GM03348 (cell line): ENCODE results near the gene CHRNA9.

Experiments
- DNase-seq: peaks from one replicate; pipeline ENCODE4 v3.0.0; 2012; ENCODE audit warnings: low spot score

Gene CHRNA9

GRCh38 chr4:40308528-40309122 lies 26.5 kb upstream of the CHRNA9 start:
- no peak for DNase-seq

GRCh38 chr4:40309250-40309774 lies 25.8 kb upstream of the CHRNA9 start:
- peak; percentile 84 for DNase-seq

- DNase-seq = no peak
These were observed 24.9 kb upstream of the CHRNA9 start for GRCh38 chr4:40310225-40310624.

GRCh38 chr4:40311811-40312346 lies 23.3 kb upstream of the CHRNA9 start:
- no peak for DNase-seq

GRCh38 chr4:40314951-40315350 lies 20.2 kb upstream of the CHRNA9 start:
- no peak for DNase-seq

- peak; percentile 59 for DNase-seq
These were observed 18.8 kb upstream of the CHRNA9 start for GRCh38 chr4:40316333-40316781.

- peak; percentile 75 for DNase-seq
These were observed 18.1 kb upstream of the CHRNA9 start for GRCh38 chr4:40316782-40317635.

- no peak for DNase-seq
These were observed 17.0 kb upstream of the CHRNA9 start for GRCh38 chr4:40317916-40318658.

- DNase-seq = peak; percentile 39
These were observed 13.4 kb upstream of the CHRNA9 start for GRCh38 chr4:40321574-40322275.

- no peak for DNase-seq
These were observed 12.3 kb upstream of the CHRNA9 start for GRCh38 chr4:40322811-40323210.

GRCh38 chr4:40323866-40324265 lies 11.3 kb upstream of the CHRNA9 start:
- no peak for DNase-seq

- peak; percentile 75 for DNase-seq
These were observed 9.6 kb upstream of the CHRNA9 start for GRCh38 chr4:40325406-40326019.

GRCh38 chr4:40327340-40327739 lies 7.8 kb upstream of the CHRNA9 start:
- DNase-seq = no peak

- DNase-seq = no peak
These were observed 6.8 kb upstream of the CHRNA9 start for GRCh38 chr4:40328383-40328782.

- no peak for DNase-seq
These were observed 5.3 kb upstream of the CHRNA9 start for GRCh38 chr4:40329805-40330204.

- no peak for DNase-seq
These were observed 4.6 kb upstream of the CHRNA9 start for GRCh38 chr4:40330536-40330935.

GRCh38 chr4:40331101-40331745 lies 3.9 kb upstream of the CHRNA9 start:
- no peak for DNase-seq

GRCh38 chr4:40331961-40332360 lies 3.2 kb upstream of the CHRNA9 start:
- no peak for DNase-seq

GRCh38 chr4:40333921-40334352 lies 1.2 kb upstream of the CHRNA9 start:
- peak; percentile 87 for DNase-seq

- DNase-seq = peak; percentile 74
These were observed 377 bp downstream of the CHRNA9 start for GRCh38 chr4:40335525-40335894.

- DNase-seq = no peak
These were observed 1.9 kb downstream of the CHRNA9 start for GRCh38 chr4:40337051-40337450.
